ENCODE data around the gene MECR.

The MECR gene

GRCh38 chr1:29247571-29248273, 17.0 kb upstream of the MECR start:
- no peak overlapping the region for H3K4me3 Mint-ChIP-seq
- no peak overlapping the region for H3K27ac Mint-ChIP-seq
- no peak for DNase-seq
- H3K36me3 Mint-ChIP-seq (ENCODE audit: low read depth), result no peaks in the 10 kb centered on the region
- H3K9me3 Mint-ChIP-seq, result no peaks in the 10 kb centered on the region
- no peaks in the 10 kb centered on the region for H3K4me1 Mint-ChIP-seq (ENCODE audit: low read depth)
- H3K27me3 Mint-ChIP-seq, result peaks cover 18% of the 10 kb centered on the region

GRCh38 chr1:29247044-29247443, 16.3 kb upstream of the MECR start:
- H3K9me3 Mint-ChIP-seq, result no peaks in the 10 kb centered on the region
- H3K27ac Mint-ChIP-seq, result no peak overlapping the region
- no peaks in the 10 kb centered on the region for H3K36me3 Mint-ChIP-seq (ENCODE audit: low read depth)
- H3K4me1 Mint-ChIP-seq (ENCODE audit: low read depth), result no peaks in the 10 kb centered on the region
- no peak for DNase-seq
- H3K4me3 Mint-ChIP-seq, result no peak overlapping the region
- H3K27me3 Mint-ChIP-seq, result peaks cover 20% of the 10 kb centered on the region

- no peak overlapping the region for H3K4me3 Mint-ChIP-seq
- no peak overlapping the region for H3K27ac Mint-ChIP-seq
- no peaks in the 10 kb centered on the region for H3K9me3 Mint-ChIP-seq
- no peak for DNase-seq
- no peaks in the 10 kb centered on the region for H3K36me3 Mint-ChIP-seq (ENCODE audit: low read depth)
- no peaks in the 10 kb centered on the region for H3K4me1 Mint-ChIP-seq (ENCODE audit: low read depth)
- H3K27me3 Mint-ChIP-seq, result peaks cover 31% of the 10 kb centered on the region
Measured at GRCh38 chr1:29245876-29246275, 15.1 kb upstream of the MECR start.

GRCh38 chr1:29245261-29245660, 14.5 kb upstream of the MECR start:
- peaks cover 35% of the 10 kb centered on the region for H3K27me3 Mint-ChIP-seq
- no peaks in the 10 kb centered on the region for H3K4me1 Mint-ChIP-seq (ENCODE audit: low read depth)
- no peaks in the 10 kb centered on the region for H3K36me3 Mint-ChIP-seq (ENCODE audit: low read depth)
- DNase-seq, result no peak
- no peak overlapping the region for H3K27ac Mint-ChIP-seq
- no peaks in the 10 kb centered on the region for H3K9me3 Mint-ChIP-seq
- no peak overlapping the region for H3K4me3 Mint-ChIP-seq

- Mint-ChIP-seq H3K36me3 (ENCODE audit: low read depth) (no peaks in the 10 kb centered on the region), H3K27me3 (peaks cover 46% of the 10 kb centered on the region), H3K4me3 (no peak overlapping the region), H3K27ac (no peak overlapping the region), H3K9me3 (no peaks in the 10 kb centered on the region), H3K4me1 (ENCODE audit: low read depth) (no peaks in the 10 kb centered on the region)
- no peak for DNase-seq
Measured at GRCh38 chr1:29243871-29244200, 13.1 kb upstream of the MECR start.

- Mint-ChIP-seq H3K9me3 (no peaks in the 10 kb centered on the region), H3K27me3 (peaks cover 49% of the 10 kb centered on the region), H3K36me3 (ENCODE audit: low read depth) (no peaks in the 10 kb centered on the region), H3K27ac (no peak overlapping the region), H3K4me3 (no peak overlapping the region), H3K4me1 (ENCODE audit: low read depth) (peaks cover 4% of the 10 kb centered on the region)
- DNase-seq, result no peak
Measured at GRCh38 chr1:29243023-29243870, 12.5 kb upstream of the MECR start.

- Mint-ChIP-seq H3K9me3 (no peaks in the 10 kb centered on the region), H3K36me3 (ENCODE audit: low read depth) (no peaks in the 10 kb centered on the region), H3K4me1 (ENCODE audit: low read depth) (peaks cover 16% of the 10 kb centered on the region), H3K4me3 (no peak overlapping the region), H3K27me3 (peaks cover 49% of the 10 kb centered on the region), H3K27ac (no peak overlapping the region)
- no peak for DNase-seq
Measured at GRCh38 chr1:29240986-29241385, 10.3 kb upstream of the MECR start.

GRCh38 chr1:29240400-29240837, 9.7 kb upstream of the MECR start:
- DNase-seq, result no peak
- peaks cover 55% of the 10 kb centered on the region for H3K27me3 Mint-ChIP-seq
- H3K4me1 Mint-ChIP-seq (ENCODE audit: low read depth), result peaks cover 19% of the 10 kb centered on the region
- no peaks in the 10 kb centered on the region for H3K36me3 Mint-ChIP-seq (ENCODE audit: low read depth)
- no peak overlapping the region for H3K27ac Mint-ChIP-seq
- H3K4me3 Mint-ChIP-seq, result no peak overlapping the region
- H3K9me3 Mint-ChIP-seq, result no peaks in the 10 kb centered on the region

- no peak for DNase-seq
- Mint-ChIP-seq H3K4me3 (no peak overlapping the region), H3K36me3 (ENCODE audit: low read depth) (no peaks in the 10 kb centered on the region), H3K27me3 (peaks cover 55% of the 10 kb centered on the region), H3K27ac (no peak overlapping the region), H3K9me3 (no peaks in the 10 kb centered on the region), H3K4me1 (ENCODE audit: low read depth) (peaks cover 19% of the 10 kb centered on the region)
Measured at GRCh38 chr1:29239142-29239541, 8.4 kb upstream of the MECR start.

GRCh38 chr1:29238620-29239002, 7.9 kb upstream of the MECR start:
- H3K9me3 Mint-ChIP-seq, result no peaks in the 10 kb centered on the region
- H3K4me3 Mint-ChIP-seq, result peak overlapping the region; percentile 60
- H3K27me3 Mint-ChIP-seq, result peaks cover 55% of the 10 kb centered on the region
- DNase-seq, result no peak
- no peak overlapping the region for H3K27ac Mint-ChIP-seq
- peaks cover 19% of the 10 kb centered on the region for H3K4me1 Mint-ChIP-seq (ENCODE audit: low read depth)
- H3K36me3 Mint-ChIP-seq (ENCODE audit: low read depth), result no peaks in the 10 kb centered on the region

GRCh38 chr1:29237852-29238619, 7.3 kb upstream of the MECR start:
- Mint-ChIP-seq H3K27ac (peak overlapping the region; percentile 45), H3K4me1 (ENCODE audit: low read depth) (peaks cover 19% of the 10 kb centered on the region), H3K4me3 (peak overlapping the region; percentile 72), H3K36me3 (ENCODE audit: low read depth) (no peaks in the 10 kb centered on the region), H3K27me3 (peaks cover 55% of the 10 kb centered on the region), H3K9me3 (no peaks in the 10 kb centered on the region)
- DNase-seq, result peak; percentile 49

GRCh38 chr1:29237129-29237821, 6.5 kb upstream of the MECR start:
- H3K27me3 Mint-ChIP-seq, result peaks cover 55% of the 10 kb centered on the region
- H3K9me3 Mint-ChIP-seq, result no peaks in the 10 kb centered on the region
- peak overlapping the region; percentile 23 for H3K27ac Mint-ChIP-seq
- peak; percentile 45 for DNase-seq
- peak overlapping the region; percentile 65 for H3K4me3 Mint-ChIP-seq
- H3K4me1 Mint-ChIP-seq (ENCODE audit: low read depth), result peaks cover 19% of the 10 kb centered on the region
- no peaks in the 10 kb centered on the region for H3K36me3 Mint-ChIP-seq (ENCODE audit: low read depth)

GRCh38 chr1:29236712-29237128, 6.0 kb upstream of the MECR start:
- no peaks in the 10 kb centered on the region for H3K9me3 Mint-ChIP-seq
- H3K27ac Mint-ChIP-seq, result peak overlapping the region; percentile 23
- DNase-seq, result no peak
- peak overlapping the region; percentile 65 for H3K4me3 Mint-ChIP-seq
- H3K27me3 Mint-ChIP-seq, result peaks cover 51% of the 10 kb centered on the region
- H3K36me3 Mint-ChIP-seq (ENCODE audit: low read depth), result no peaks in the 10 kb centered on the region
- H3K4me1 Mint-ChIP-seq (ENCODE audit: low read depth), result peaks cover 19% of the 10 kb centered on the region

GRCh38 chr1:29235955-29236711, 5.4 kb upstream of the MECR start, which contains the start of gene PTPRU:
Gene PTPRU (plus strand): TSS chr1:29236522. CDS start chr1:29236645, 123 bp downstream.
- no peaks in the 10 kb centered on the region for H3K9me3 Mint-ChIP-seq
- peaks cover 45% of the 10 kb centered on the region for H3K27me3 Mint-ChIP-seq
- peaks cover 23% of the 10 kb centered on the region for H3K4me1 Mint-ChIP-seq (ENCODE audit: low read depth)
- no peaks in the 10 kb centered on the region for H3K36me3 Mint-ChIP-seq (ENCODE audit: low read depth)
- peak within 1 kb of the TSS; percentile 65 for H3K4me3 Mint-ChIP-seq
- H3K27ac Mint-ChIP-seq, result peak within 1 kb of the TSS; percentile 23
- DNase-seq, result peak; percentile 92
